Measurements from ENCODE around the gene SAMD4A.

- TF ChIP-seq, protein P1, sequence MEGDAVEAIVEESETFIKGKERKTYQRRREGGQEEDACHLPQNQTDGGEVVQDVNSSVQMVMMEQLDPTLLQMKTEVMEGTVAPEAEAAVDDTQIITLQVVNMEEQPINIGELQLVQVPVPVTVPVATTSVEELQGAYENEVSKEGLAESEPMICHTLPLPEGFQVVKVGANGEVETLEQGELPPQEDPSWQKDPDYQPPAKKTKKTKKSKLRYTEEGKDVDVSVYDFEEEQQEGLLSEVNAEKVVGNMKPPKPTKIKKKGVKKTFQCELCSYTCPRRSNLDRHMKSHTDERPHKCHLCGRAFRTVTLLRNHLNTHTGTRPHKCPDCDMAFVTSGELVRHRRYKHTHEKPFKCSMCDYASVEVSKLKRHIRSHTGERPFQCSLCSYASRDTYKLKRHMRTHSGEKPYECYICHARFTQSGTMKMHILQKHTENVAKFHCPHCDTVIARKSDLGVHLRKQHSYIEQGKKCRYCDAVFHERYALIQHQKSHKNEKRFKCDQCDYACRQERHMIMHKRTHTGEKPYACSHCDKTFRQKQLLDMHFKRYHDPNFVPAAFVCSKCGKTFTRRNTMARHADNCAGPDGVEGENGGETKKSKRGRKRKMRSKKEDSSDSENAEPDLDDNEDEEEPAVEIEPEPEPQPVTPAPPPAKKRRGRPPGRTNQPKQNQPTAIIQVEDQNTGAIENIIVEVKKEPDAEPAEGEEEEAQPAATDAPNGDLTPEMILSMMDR (IDR thresholded peaks at IDR 0.05; ENCODE audit: low read length): no peak
- no peak for TF ChIP-seq EZH2 (IDR thresholded peaks at IDR 0.05; ENCODE audit: borderline replicate concordance, low read length)
Observed at GRCh38 chr14:54792288-54792687, 225.4 kb downstream of the SAMD4A start.

All from OCI-LY1 (cell line).